G401 (cell line): ENCODE results near the gene HS3ST5. TPM values are rescaled to one million over a fixed set of nuclear protein-coding genes. Genes with fewer than 3 reads are reported as not detected.
"Not testable (repeated sequence)": the region's sequence is repeated elsewhere in the genome, so short reads cannot be mapped to it uniquely, and the experiment has no call there.

Experiments
- DNase-seq: peaks from one replicate; pipeline ENCODE4 v3.0.0-alpha.2; 2015; ENCODE audit warnings: low spot score
- in situ Hi-C: cut with HindIII; loops from 2 replicates; pipeline ENCODE4 v1.10.0; 2016; ENCODE audit warnings: low sequenced_read_pairs, mixed read lengths
- total RNA-seq: library from RNA; depleted of rRNA; stranded (reverse); fragments of >200 nt; shearing (Covaris generic); gene quantifications from 2 replicates; pipeline ENCODE4 v1.2.3, GENCODE V29; 2014

The HS3ST5 gene
- total RNA-seq, 1 experiment from 2014 or later = not detected

- not testable (repeated sequence) for DNase-seq
Measured at GRCh38 chr6:114217996-114218395, 124.8 kb downstream of the HS3ST5 start.

GRCh38 chr6:114216789-114217467, 125.9 kb downstream of the HS3ST5 start:
- in situ Hi-C loops = no loop called here
- no peak for DNase-seq

More at GRCh38 chr6:114217996-114218395, 124.8 kb downstream of the HS3ST5 start:
- in situ Hi-C loops = not testable (repeated sequence)

GRCh38 chr6:114210467-114210866, 132.4 kb downstream of the HS3ST5 start:
- in situ Hi-C loops = no loop called here
- no peak for DNase-seq

GRCh38 chr6:114203460-114203859, 139.4 kb downstream of the HS3ST5 start:
- in situ Hi-C loops = no loop called here
- DNase-seq = no peak

GRCh38 chr6:114202389-114202788, 140.4 kb downstream of the HS3ST5 start:
- in situ Hi-C loops = no loop called here
- DNase-seq = no peak

GRCh38 chr6:114200891-114201290, 141.9 kb downstream of the HS3ST5 start:
- no peak for DNase-seq
- in situ Hi-C loops = no loop called here

GRCh38 chr6:114195631-114196403, 147.0 kb downstream of the HS3ST5 start:
- in situ Hi-C loops = no loop called here
- no peak for DNase-seq

- DNase-seq = no peak
- in situ Hi-C loops = no loop called here
Measured at GRCh38 chr6:114195027-114195365, 147.8 kb downstream of the HS3ST5 start.

- in situ Hi-C loops = no loop called here
- DNase-seq = no peak
Measured at GRCh38 chr6:114194362-114195026, 148.3 kb downstream of the HS3ST5 start.

- in situ Hi-C loops = no loop called here
- no peak for DNase-seq
Measured at GRCh38 chr6:114187563-114187962, 155.3 kb downstream of the HS3ST5 start.

- in situ Hi-C loops = no loop called here
- no peak for DNase-seq
Measured at GRCh38 chr6:114181664-114182063, 161.2 kb downstream of the HS3ST5 start.

GRCh38 chr6:114179411-114179810, 163.4 kb downstream of the HS3ST5 start:
- in situ Hi-C loops = no loop called here
- no peak for DNase-seq

GRCh38 chr6:114176726-114177125, 166.1 kb downstream of the HS3ST5 start:
- in situ Hi-C loops = no loop called here
- DNase-seq = no peak

- DNase-seq = no peak
- in situ Hi-C loops = no loop called here
Measured at GRCh38 chr6:114172576-114173260, 170.1 kb downstream of the HS3ST5 start.

- in situ Hi-C loops = no loop called here
Measured at GRCh38 chr6:114171473-114171872, 171.3 kb downstream of the HS3ST5 start.

GRCh38 chr6:114170958-114171387, 171.8 kb downstream of the HS3ST5 start:
- no peak for DNase-seq
- in situ Hi-C loops = no loop called here

More at GRCh38 chr6:114171473-114171872, 171.3 kb downstream of the HS3ST5 start:
- no peak for DNase-seq

- DNase-seq = no peak
- in situ Hi-C loops = no loop called here
Measured at GRCh38 chr6:114170372-114170771, 172.5 kb downstream of the HS3ST5 start.

- no peak for DNase-seq
- in situ Hi-C loops = no loop called here
Measured at GRCh38 chr6:114169763-114170162, 173.1 kb downstream of the HS3ST5 start.
